SW480 (cell line): Measurements from ENCODE around the gene PDXP.

Source experiments
- DNase-seq: peaks from one replicate; pipeline ENCODE4 v3.0.0-alpha.2; 2016; ENCODE audit warnings: low spot score

The PDXP gene

GRCh38 chr22:37628830-37629229 is 29.7 kb upstream of the PDXP start:
- no peak for DNase-seq

- DNase-seq, result no peak
These were observed 28.6 kb upstream of the PDXP start for GRCh38 chr22:37629928-37630327.

- no peak for DNase-seq
These were observed 27.6 kb upstream of the PDXP start for GRCh38 chr22:37630839-37631435.

- DNase-seq, result no peak
These were observed 26.9 kb upstream of the PDXP start for GRCh38 chr22:37631448-37632173.

- DNase-seq, result no peak
These were observed 26.1 kb upstream of the PDXP start for GRCh38 chr22:37632174-37633088.

GRCh38 chr22:37633089-37633624 is 25.4 kb upstream of the PDXP start:
- no peak for DNase-seq

- DNase-seq, result peak; percentile 38
These were observed 24.7 kb upstream of the PDXP start for GRCh38 chr22:37633625-37634416.

- no peak for DNase-seq
These were observed 24.1 kb upstream of the PDXP start for GRCh38 chr22:37634417-37634924.

GRCh38 chr22:37635157-37635556 is 23.4 kb upstream of the PDXP start:
- DNase-seq, result no peak

GRCh38 chr22:37636186-37636948 is 22.2 kb upstream of the PDXP start:
- peak; percentile 28 for DNase-seq

- DNase-seq, result no peak
These were observed 21.6 kb upstream of the PDXP start for GRCh38 chr22:37636949-37637273.

- DNase-seq, result peak; percentile 75
These were observed 20.0 kb upstream of the PDXP start for GRCh38 chr22:37638391-37639069.

GRCh38 chr22:37639070-37639760 is 19.3 kb upstream of the PDXP start, which contains the start of gene SH3BP1:
SH3BP1 (plus strand) TSS chr22:37639669; CDS start chr22:37639788, 119 bp downstream.
- DNase-seq, result peak; percentile 44

GRCh38 chr22:37639771-37640590 is 18.5 kb upstream of the PDXP start:
- DNase-seq, result no peak

- DNase-seq, result no peak
These were observed 17.6 kb upstream of the PDXP start for GRCh38 chr22:37640591-37641560.

- DNase-seq, result no peak
These were observed 17.0 kb upstream of the PDXP start for GRCh38 chr22:37641561-37641949.

GRCh38 chr22:37643225-37643847 is 15.2 kb upstream of the PDXP start:
- DNase-seq, result peak; percentile 42
